Endothelial cell of umbilical vein (primary cell): Measurements from ENCODE around the gene ZNF37A. TPM values are rescaled to one million over a fixed set of nuclear protein-coding genes. Genes with fewer than 3 reads are reported as not detected.

Source experiments
- BruUV-seq: library from RNA; stranded (reverse); fragments of 400-500 nt; replicated peaks from 2 replicates; lab custom pipeline; 2021; lab: Mats Ljungman, UMichigan
- CTCF ChIA-PET: fragments of 300-600, 350-600 bp; sonication (Branson Sonifier 250); formaldehyde crosslinking; loops from one replicate; lab custom pipeline; 2021; ENCODE audit warnings: antibody characterized with exemption, inconsistent platforms; lab: Charles Lee
- POLR2A ChIA-PET: fragments of 300-600, 350-600 bp; sonication (Branson Sonifier 250); formaldehyde crosslinking; loops from one replicate; lab custom pipeline; 2021; ENCODE audit warnings: antibody characterized with exemption, inconsistent platforms; lab: Charles Lee
- DNase-seq: peaks from one replicate; pipeline ENCODE4 v3.0.0-alpha.2; 2011; ENCODE audit warnings: low read depth, low spot score
- FAIRE-seq: peaks from 2 replicates; lab custom pipeline; 2011; peaks lifted over from hg19 to GRCh38; lab: Jason Lieb, UNC
- H2AFZ ChIP-seq: 2 replicates; pipeline ENCODE4 v1.6.0; 2012; ENCODE audit warnings: low read depth, low read length, control low read depth, inconsistent platforms
- H3K27ac ChIP-seq: 2 replicates; pipeline ENCODE4 v1.5.1; 2011; ENCODE audit warnings: low read depth, mild to moderate bottlenecking, control low read depth, low read length, moderate library complexity; ENCODE audit not compliant: insufficient read depth
- H3K27me3 ChIP-seq, 2 experiments: 2 replicates each; pipeline versions ENCODE4 v1.6.0 to v1.6.1; 2011; ENCODE audit warnings: low read length in 2 of 2, mixed read lengths in 1 of 2; ENCODE audit not compliant: control insufficient read depth in 2 of 2, insufficient read depth in 2 of 2
- H3K36me3 ChIP-seq, 2 experiments: 2 replicates in 1 of 2; 3 replicates in 1 of 2; pipeline ENCODE4 v1.5.1; 2011; ENCODE audit warnings: low read length in 2 of 2, mild to moderate bottlenecking in 1 of 2, moderate library complexity in 1 of 2; ENCODE audit not compliant: control insufficient read depth in 2 of 2, insufficient read depth in 2 of 2; ENCODE audit errors: extremely low read depth in 1 of 2
- H3K4me1 ChIP-seq: 3 replicates; pipeline ENCODE4 v1.5.1; 2011; ENCODE audit warnings: mild to moderate bottlenecking, low read length; ENCODE audit not compliant: control insufficient read depth, insufficient read depth; ENCODE audit errors: extremely low read depth
- H3K4me2 ChIP-seq: 2 replicates; pipeline ENCODE4 v1.6.1; 2011; ENCODE audit warnings: low read length, control low read depth, mixed read lengths; ENCODE audit not compliant: insufficient read depth
- H3K4me3 ChIP-seq, 3 experiments: fragments of 200-600 bp in 1 of 3; sonication (generic), shearing (Covaris generic) in 1 of 3; replicated peaks in 1 of 3; 2 replicates each; pipeline ENCODE4 v1.5.1; 2011 to 2016; ENCODE audit warnings: control low read depth in 3 of 3, low read length in 3 of 3, mild to moderate bottlenecking in 2 of 3, inconsistent platforms in 1 of 3, low read depth in 1 of 3, moderate library complexity in 1 of 3; ENCODE audit not compliant: insufficient read depth in 1 of 3
- H3K79me2 ChIP-seq: 2 replicates; pipeline ENCODE4 v1.6.0; 2012; ENCODE audit warnings: low read length, inconsistent platforms; ENCODE audit not compliant: control insufficient read depth, insufficient read depth
- H3K9ac ChIP-seq: replicated peaks from 2 replicates; pipeline ENCODE3; 2011; ENCODE audit warnings: low read length, control low read depth; ENCODE audit not compliant: insufficient read depth; ENCODE audit errors: extremely low read depth
- H3K9me1 ChIP-seq: replicated peaks from 3 replicates; pipeline ENCODE4 v1.6.0; 2011; ENCODE audit warnings: mild to moderate bottlenecking, low read length; ENCODE audit not compliant: control insufficient read depth, insufficient read depth; ENCODE audit errors: extremely low read depth
- H3K9me3 ChIP-seq: replicated peaks from 2 replicates; pipeline ENCODE4 v1.5.1; 2012; ENCODE audit warnings: low read length, inconsistent platforms; ENCODE audit not compliant: control insufficient read depth, insufficient read depth
- H4K20me1 ChIP-seq: replicated peaks from 2 replicates; pipeline ENCODE3; 2011; ENCODE audit warnings: mild to moderate bottlenecking, low read length; ENCODE audit not compliant: control insufficient read depth, insufficient read depth; ENCODE audit errors: extremely low read depth
- EZH2 ChIP-seq: IDR thresholded peaks from 2 replicates; pipeline ENCODE4 v1.6.1; 2012; ENCODE audit warnings: borderline replicate concordance, low read depth, mild to moderate bottlenecking, moderate library complexity, low read length, inconsistent platforms; ENCODE audit not compliant: severe bottlenecking
- FOS ChIP-seq: IDR thresholded peaks from 2 replicates; pipeline ENCODE4 v1.6.1; 2011; ENCODE audit warnings: mild to moderate bottlenecking, low read length, moderate library complexity, borderline replicate concordance; ENCODE audit not compliant: insufficient read depth
- GATA2 ChIP-seq: IDR thresholded peaks from 2 replicates; pipeline ENCODE4 v1.7.0; 2011; ENCODE audit warnings: low read depth, mild to moderate bottlenecking, moderate library complexity, mixed read lengths, low read length; ENCODE audit not compliant: insufficient read length, insufficient read depth
- JUN ChIP-seq: IDR thresholded peaks from 2 replicates; pipeline ENCODE4 v1.6.1; 2011; ENCODE audit warnings: borderline replicate concordance, low read depth; ENCODE audit not compliant: insufficient read length, insufficient read depth
- MYC ChIP-seq: IDR thresholded peaks from one replicate; pipeline ENCODE4 v1.6.1; 2011; ENCODE audit warnings: mild to moderate bottlenecking, low read depth, low read length
- POLR2A ChIP-seq: IDR thresholded peaks from 2 replicates; pipeline ENCODE4 v1.6.1; 2012; ENCODE audit warnings: low read depth, mild to moderate bottlenecking, control low read depth, low read length
- dilution Hi-C: fragments of 300-500 bp; cut with MboI; formaldehyde crosslinking; loops from one replicate; pipeline ENCODE4 v1.15.0; 2019; ENCODE audit warnings: low sequenced_read_pairs; ENCODE audit not compliant: extremely low pct_ligation_motif_present
- intact Hi-C: fragments of 100-400 bp; cut with micrococcal nuclease; formaldehyde crosslinking; loops from one replicate; pipeline ENCODE4 v1.10.0; 2022
- polyA plus RNA-seq, 4 experiments: library from polyadenylated mRNA; depleted of rRNA in 3 of 4; stranded (reverse) in 3 of 4; unstranded in 1 of 4; fragments of >200 nt; gene quantifications; 2 replicates each; pipeline versions ENCODE4 v1.2.1 to v1.2.3, GENCODE V29; 2011 to 2012; ENCODE audit warnings: missing spikeins in 1 of 4
- total RNA-seq: library from RNA; stranded (reverse); gene quantifications from 2 replicates; pipeline ENCODE4 v1.2.3, GENCODE V29; 2021

Gene ZNF37A
- total and polyA plus RNA-seq, 2 donors (not counting 3 experiments of a cell fraction or from before 2014, with no cell fraction given) = 3.4 to 14.5 TPM

- CTCF ChIA-PET = no interaction called here
- POLR2A ChIA-PET = no interaction called here
These were observed 18.0 kb downstream of the ZNF37A start for GRCh38 chr10:38112159-38112558.

GRCh38 chr10:38118072-38118807 is 24.1 kb downstream of the ZNF37A start:
- intact Hi-C loops = loop anchor here (2.0 kb wide), 1 partner anchor 57 kb away; no protein-coding TSS in a partner anchor
- H3K4me1 ChIP-seq = no peaks in the 10 kb centered on the region
- H2AFZ ChIP-seq = no peak overlapping the region
- no peaks in the 10 kb centered on the region for H3K79me2 ChIP-seq
- POLR2A ChIA-PET = no interaction called here
- peaks cover 22% of the 10 kb centered on the region for H3K9me3 ChIP-seq
- H4K20me1 ChIP-seq = no peaks in the 10 kb centered on the region
- H3K9me1 ChIP-seq = no peaks in the 10 kb centered on the region
- peaks cover 0 to 3% of the 10 kb centered on the region in 2 experiments for H3K36me3 ChIP-seq
- no peaks in the 10 kb centered on the region for H3K27me3 ChIP-seq
- no peak for FAIRE-seq
- dilution Hi-C loops = no loop called here
- no peak overlapping the region for H3K27ac ChIP-seq
- no TSS peak for BruUV-seq
- TF ChIP-seq GATA2 (no peak), EZH2 (no peak), FOS (no peak), MYC (no peak), JUN (no peak)
- peak; percentile 11 for DNase-seq
- CTCF ChIA-PET = no interaction called here
- H3K4me2 ChIP-seq = no peak overlapping the region
- H3K9ac ChIP-seq = no peak overlapping the region
- no peak overlapping the region for H3K4me3 ChIP-seq

More at GRCh38 chr10:38112159-38112558, 18.0 kb downstream of the ZNF37A start:
- no peak overlapping the region for H2AFZ ChIP-seq
- H3K4me2 ChIP-seq = no peak overlapping the region
- no peaks in the 10 kb centered on the region for H3K79me2 ChIP-seq
- H3K4me1 ChIP-seq = no peaks in the 10 kb centered on the region
- no peak overlapping the region for H3K9ac ChIP-seq
- no peak for FAIRE-seq
- no peak overlapping the region for H3K27ac ChIP-seq
- dilution Hi-C loops = no loop called here
- TF ChIP-seq MYC (no peak), POLR2A (no peak)
- BruUV-seq = no TSS peak
- no peaks in the 10 kb centered on the region for H3K9me1 ChIP-seq
- H3K4me3 ChIP-seq = no peak overlapping the region
- no peaks in the 10 kb centered on the region for H3K27me3 ChIP-seq
- no peaks in the 10 kb centered on the region for H4K20me1 ChIP-seq
- H3K36me3 ChIP-seq = peaks cover 0 to 3% of the 10 kb centered on the region in 2 experiments
- intact Hi-C loops = no loop called here
- peaks cover 2% of the 10 kb centered on the region for H3K9me3 ChIP-seq
- no peak for DNase-seq
